GM12891 (cell line): ENCODE results near the gene DALRD3.

Experiments
- DNase-seq: peaks from one replicate; pipeline ENCODE4 v3.0.0; 2011; ENCODE audit warnings: low spot score; ENCODE audit not compliant: insufficient read length
- FAIRE-seq: peaks from 2 replicates; lab custom pipeline; 2011; peaks lifted over from hg19 to GRCh38; lab: Jason Lieb, UNC
- PAX5 ChIP-seq: IDR thresholded peaks from 2 replicates; pipeline ENCODE4 v1.6.1; 2011; ENCODE audit warnings: low read length, moderate library complexity, mild to moderate bottlenecking; ENCODE audit not compliant: insufficient read depth, severe bottlenecking
- POLR2A ChIP-seq: IDR thresholded peaks from 2 replicates; pipeline ENCODE4 v1.6.1; 2011; ENCODE audit warnings: low read depth, low read length, control low read depth
- POLR2AphosphoS5 ChIP-seq: IDR thresholded peaks from 2 replicates; pipeline ENCODE4 v1.6.1; 2011; ENCODE audit warnings: low read depth, low read length, control low read depth
- POU2F2 ChIP-seq: IDR thresholded peaks from 2 replicates; pipeline ENCODE4 v1.6.1; 2011; ENCODE audit warnings: low read depth, mild to moderate bottlenecking, control low read depth, low read length, moderate library complexity
- SPI1 ChIP-seq: IDR thresholded peaks from 2 replicates; pipeline ENCODE4 v1.6.1; 2011; ENCODE audit warnings: low read depth, low read length, control low read depth
- TAF1 ChIP-seq: IDR thresholded peaks from 2 replicates; pipeline ENCODE4 v1.6.1; 2011; ENCODE audit warnings: low read depth, low read length, control low read depth

DALRD3 gene

DNA sequence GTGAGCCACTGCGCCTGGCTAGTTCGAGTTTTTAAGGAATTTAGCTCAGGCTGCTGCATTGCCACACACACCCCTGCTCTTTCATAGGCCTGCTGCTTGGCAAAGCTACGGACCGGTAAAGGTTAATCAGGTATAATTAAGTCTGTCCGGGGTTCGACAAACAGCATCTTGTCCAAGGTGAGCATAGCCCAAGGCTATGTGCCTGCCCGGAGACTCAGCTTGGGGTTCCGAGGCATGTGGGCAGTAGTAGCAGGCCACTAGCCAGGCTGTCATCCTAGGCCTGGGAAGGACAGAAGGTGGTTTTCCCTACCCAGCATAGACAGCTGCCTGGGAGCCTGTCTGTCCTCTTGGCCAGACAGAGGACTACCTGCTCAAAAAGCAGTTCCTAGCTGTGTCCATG, 21.7 kb downstream of the DALRD3 start:
- no peak for TF ChIP-seq PAX5
- TF ChIP-seq POU2F2 = no peak
- TF ChIP-seq POLR2AphosphoS5 = no peak
- no peak for TF ChIP-seq TAF1
- TF ChIP-seq POLR2A = no peak
- TF ChIP-seq SPI1 = no peak
- FAIRE-seq (no peak), DNase-seq (no peak)

DNA sequence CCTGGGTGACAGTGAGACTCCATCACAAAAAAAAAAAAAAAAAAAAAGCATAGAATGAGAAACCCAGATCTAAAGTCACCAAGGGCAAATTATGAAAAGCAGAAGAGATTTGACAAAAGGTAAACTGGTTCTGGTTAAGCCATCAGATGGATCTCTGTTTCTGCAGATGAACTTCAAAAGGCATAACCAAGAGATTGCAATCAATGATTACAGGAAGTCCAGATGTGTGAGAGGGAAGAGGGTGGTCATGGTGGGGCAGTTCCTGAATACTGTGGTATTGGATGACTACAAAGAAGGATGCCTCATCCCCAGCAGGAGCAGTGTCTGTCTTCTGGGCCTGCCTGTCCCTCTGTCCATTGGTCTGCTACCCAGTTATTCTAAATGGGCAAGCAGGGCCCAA, 24.5 kb downstream of the DALRD3 start:
- DNase-seq = no peak
- no peak for TF ChIP-seq SPI1
- no peak for TF ChIP-seq POLR2AphosphoS5
- TF ChIP-seq TAF1 = no peak
- TF ChIP-seq POLR2A = no peak
- no peak for TF ChIP-seq POU2F2
- TF ChIP-seq PAX5 = no peak
- no peak for FAIRE-seq

GRCh38 chr3:48991851-48992545, 26.4 kb downstream of the DALRD3 start:
- TF ChIP-seq POLR2A (no peak), TAF1 (no peak), SPI1 (no peak), PAX5 (no peak), POLR2AphosphoS5 (no peak), POU2F2 (no peak)
- no peak for DNase-seq
- no peak for FAIRE-seq

DNA sequence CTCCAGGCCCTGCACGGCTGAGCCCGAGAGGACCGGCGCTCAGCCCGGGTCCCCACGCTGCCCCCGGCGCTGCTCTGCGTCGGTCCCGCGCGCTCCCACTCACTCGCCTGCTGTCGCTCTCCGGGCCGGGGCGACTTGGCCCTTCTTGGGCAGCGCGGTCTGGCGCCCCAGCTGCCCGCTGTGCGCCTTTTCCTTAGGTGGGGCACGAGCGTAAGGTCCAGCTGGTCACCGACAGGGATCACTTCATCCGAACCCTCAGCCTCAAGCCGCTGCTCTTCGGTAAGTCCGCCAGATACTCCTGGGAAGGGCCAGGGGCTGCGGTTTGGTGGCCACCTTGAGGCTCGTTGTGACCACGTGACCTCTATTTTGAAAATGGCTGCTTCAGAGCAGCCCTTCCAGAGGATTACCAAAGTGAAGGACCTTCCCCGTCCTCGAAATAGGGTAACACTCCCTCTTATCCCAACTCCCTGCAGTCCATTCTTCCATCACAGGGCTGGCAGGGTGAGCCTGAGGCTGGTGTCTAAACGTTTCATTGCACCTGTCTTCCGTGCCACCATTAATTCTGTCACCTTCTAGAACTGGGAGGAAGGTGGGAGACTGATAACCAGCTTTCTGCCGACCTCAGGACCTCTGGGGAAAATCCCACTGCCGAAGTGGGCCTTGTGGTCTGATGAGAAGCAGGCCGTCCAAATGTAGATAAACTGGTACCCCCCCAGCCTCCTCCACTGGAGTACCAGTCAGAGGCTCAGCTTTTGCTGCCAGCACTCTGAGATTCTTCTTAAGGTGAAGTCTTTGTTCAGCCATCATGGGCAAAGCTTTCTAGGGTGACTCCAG, 27.5 kb downstream of the DALRD3 start:
- peak; percentile 84 for FAIRE-seq
- TF ChIP-seq POU2F2 (no peak), SPI1 (no peak), POLR2AphosphoS5 (no peak), PAX5 (no peak), TAF1 (no peak), POLR2A (no peak)
- DNase-seq = no peak

- FAIRE-seq (peak; percentile 93), DNase-seq (peak; percentile 53)
- peak; percentile 62 for TF ChIP-seq POLR2AphosphoS5
- TF ChIP-seq POLR2A = no peak; the same call in 1 of the 2 replicates
These were observed 28.4 kb downstream of the DALRD3 start, which contains the start of gene P4HTM for GRCh38 chr3:48989796-48990635. Gene P4HTM (plus strand): TSS chr3:48990241. CDS start chr3:48990257, 16 bp downstream.

GRCh38 chr3:48989126-48989795, 29.1 kb downstream of the DALRD3 start:
- TF ChIP-seq POU2F2 (no peak), POLR2A (no peak), TAF1 (no peak), PAX5 (no peak), SPI1 (no peak), POLR2AphosphoS5 (no peak)
- FAIRE-seq (no peak), DNase-seq (no peak)

- DNase-seq (no peak), FAIRE-seq (no peak)
- TF ChIP-seq POU2F2 (no peak), SPI1 (no peak), PAX5 (no peak), POLR2AphosphoS5 (no peak), POLR2A (no peak), TAF1 (no peak)
These were observed 32.5 kb downstream of the DALRD3 start for GRCh38 chr3:48985831-48986376.

- FAIRE-seq (no peak), DNase-seq (no peak)
- TF ChIP-seq TAF1 (no peak), POU2F2 (no peak), POLR2A (no peak), POLR2AphosphoS5 (no peak), PAX5 (no peak), SPI1 (no peak)
These were observed 33.7 kb downstream of the DALRD3 start for GRCh38 chr3:48984663-48985062.
